HG02678 (cell line): Measurements from ENCODE around the gene CLDN24.

Source experiments
- ATAC-seq: cut with Tn5 transposase; IDR thresholded peaks from one replicate; pipeline ENCODE4 v1.9.1; 2021; ENCODE audit warnings: mild to moderate bottlenecking, moderate library complexity; ENCODE audit not compliant: unreplicated experiment

CLDN24 gene

GRCh38 chr4:183322326-183322725 lies at the start of gene CLDN24:
Gene CLDN24, minus strand, starts transcription at chr4:183322426. Its CDS starts 0 bp downstream, at chr4:183322426.
- ATAC-seq = no peak

GRCh38 chr4:183370786-183371185 lies 48.6 kb upstream of the CLDN24 start:
- ATAC-seq = no peak

GRCh38 chr4:183369073-183369472 lies 46.8 kb upstream of the CLDN24 start:
- ATAC-seq = no peak

GRCh38 chr4:183366206-183366835 lies 44.1 kb upstream of the CLDN24 start:
- no peak for ATAC-seq

GRCh38 chr4:183364025-183364424 lies 41.8 kb upstream of the CLDN24 start:
- no peak for ATAC-seq

GRCh38 chr4:183362916-183363542 lies 40.8 kb upstream of the CLDN24 start:
- no peak for ATAC-seq

- no peak for ATAC-seq
These were observed 39.8 kb upstream of the CLDN24 start for GRCh38 chr4:183362036-183362435.

GRCh38 chr4:183360161-183360919 lies 38.1 kb upstream of the CLDN24 start:
- no peak for ATAC-seq

- no peak for ATAC-seq
These were observed 36.1 kb upstream of the CLDN24 start for GRCh38 chr4:183358215-183358755.

GRCh38 chr4:183356931-183357675 lies 34.9 kb upstream of the CLDN24 start:
- ATAC-seq = no peak

GRCh38 chr4:183356173-183356830 lies 34.1 kb upstream of the CLDN24 start:
- ATAC-seq = no peak

GRCh38 chr4:183355405-183355804 lies 33.2 kb upstream of the CLDN24 start:
- no peak for ATAC-seq

GRCh38 chr4:183354219-183354618 lies 32.0 kb upstream of the CLDN24 start:
- ATAC-seq = no peak

- no peak for ATAC-seq
These were observed 31.3 kb upstream of the CLDN24 start for GRCh38 chr4:183353557-183353956.

- no peak for ATAC-seq
These were observed 30.3 kb upstream of the CLDN24 start for GRCh38 chr4:183352546-183352945.

- no peak for ATAC-seq
These were observed 28.3 kb upstream of the CLDN24 start for GRCh38 chr4:183350317-183351071.

GRCh38 chr4:183349673-183350072 lies 27.4 kb upstream of the CLDN24 start:
- no peak for ATAC-seq

GRCh38 chr4:183348706-183349659 lies 26.8 kb upstream of the CLDN24 start:
- no peak for ATAC-seq

GRCh38 chr4:183348136-183348535 lies 25.9 kb upstream of the CLDN24 start:
- no peak for ATAC-seq
